ENCODE measurements around the gene MPND.

GRCh38 chr19:4295972-4296771, 47.2 kb upstream of the MPND start:
- TF ChIP-seq POLR2AphosphoS5 (IDR thresholded peaks at IDR 0.05; ENCODE audit: low read depth, low read length) (no peak), TAF1 (IDR thresholded peaks at IDR 0.05; ENCODE audit: borderline replicate concordance, low read depth, low read length) (no peak), POLR2A (IDR thresholded peaks at IDR 0.05; ENCODE audit: low read depth, low read length) (no peak)

All from GM12892 (cell line).